Activated CD4-positive, alpha-beta T cell treated with anti-CD3 and anti-CD28 coated beads, Interleukin-10, Interleukin-2, amounts not matched to agents 100 ng/mL and 50 ng/mL, durations not matched to agents 16 hours and 8 hours (primary cell): Measurements from ENCODE around the gene NTRK2.

ENCODE experiments used
- DNase-seq: peaks from one replicate; pipeline ENCODE4 v3.0.0-alpha.2; 2020

NTRK2 gene

DNA sequence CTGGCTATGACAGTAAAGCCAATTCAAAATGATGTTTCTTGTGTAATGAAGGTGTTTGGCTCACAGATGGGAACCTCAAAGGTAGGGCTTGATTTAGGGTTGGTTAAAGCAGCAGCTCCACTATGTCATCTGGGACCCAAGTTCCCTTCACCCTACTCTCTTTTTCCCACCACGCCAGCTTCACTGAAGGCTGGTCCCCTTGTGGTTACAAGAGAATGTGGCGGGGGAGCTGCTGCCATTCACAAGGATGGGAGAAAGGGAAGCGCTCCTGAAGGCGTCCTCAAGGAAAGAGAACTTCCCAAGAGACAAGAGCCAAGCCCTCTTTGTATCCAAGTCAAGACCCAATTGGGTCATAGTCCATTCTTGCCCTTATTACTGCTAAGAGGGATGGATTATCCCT, 72.7 kb downstream of the NTRK2 start:
- no peak for DNase-seq

DNA sequence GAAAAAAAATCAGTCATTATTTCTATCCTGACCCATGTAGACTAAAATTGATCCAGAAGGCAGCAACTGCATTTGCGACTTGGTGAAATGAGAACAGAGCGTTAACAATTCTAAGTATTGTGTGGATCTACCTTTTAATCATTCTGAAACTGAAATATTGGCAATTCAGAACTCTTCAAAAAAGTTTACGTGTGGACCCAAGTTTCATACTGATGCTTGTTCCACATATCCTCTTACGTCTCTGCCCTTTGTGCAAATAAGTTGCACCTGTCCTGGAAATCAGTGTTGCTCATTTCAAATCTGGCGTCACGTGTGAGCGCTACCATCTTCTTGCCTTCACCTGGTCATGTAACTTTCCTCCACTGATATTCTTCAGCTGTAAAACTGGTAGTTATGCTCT, 74.7 kb downstream of the NTRK2 start:
- peak; percentile 69 for DNase-seq

DNA sequence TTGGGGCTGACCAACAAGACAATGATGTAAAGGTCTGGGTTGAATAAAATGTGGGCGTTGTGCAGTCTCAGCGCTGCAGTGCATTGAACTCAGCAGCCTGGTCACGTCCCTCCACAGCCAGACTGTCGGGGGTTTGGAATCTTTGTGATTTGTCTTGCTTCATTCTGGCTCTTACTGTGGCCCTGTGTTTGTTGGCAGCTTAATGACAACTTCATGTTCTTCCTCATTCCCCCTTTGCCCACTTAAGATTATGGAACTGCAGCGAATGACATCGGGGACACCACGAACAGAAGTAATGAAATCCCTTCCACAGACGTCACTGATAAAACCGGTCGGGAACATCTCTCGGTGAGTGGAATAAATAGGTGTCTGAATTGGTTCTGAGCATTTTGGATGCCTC, 75.2 kb downstream of the NTRK2 start:
- no peak for DNase-seq

GRCh38 chr9:84748112-84748511, 78.6 kb downstream of the NTRK2 start:
- DNase-seq, result no peak

- DNase-seq, result peak; percentile 61
These were observed 80.8 kb downstream of the NTRK2 start for GRCh38 chr9:84750152-84750865.

- DNase-seq, result peak; percentile 55
These were observed 82.4 kb downstream of the NTRK2 start for GRCh38 chr9:84751921-84752320.

DNA sequence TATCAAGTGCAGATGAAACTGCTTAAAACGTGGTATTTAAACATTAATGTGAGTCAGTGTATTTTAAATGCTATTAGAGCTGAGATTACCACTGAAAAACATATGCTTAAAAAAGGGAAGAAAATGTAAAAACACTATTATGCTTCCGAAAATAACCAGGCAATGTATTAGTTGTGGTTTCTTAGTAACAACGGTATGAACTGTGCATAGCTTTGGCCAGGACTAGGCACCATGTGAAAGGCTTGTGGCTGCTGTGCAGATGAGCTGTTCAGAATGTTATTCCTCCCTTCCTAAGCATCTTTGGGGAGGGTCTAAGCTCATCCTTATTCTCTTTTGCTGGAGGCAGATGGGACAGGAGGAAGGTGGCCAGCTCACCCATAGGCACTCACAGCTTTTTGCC, 84.9 kb downstream of the NTRK2 start:
- no peak for DNase-seq

DNA sequence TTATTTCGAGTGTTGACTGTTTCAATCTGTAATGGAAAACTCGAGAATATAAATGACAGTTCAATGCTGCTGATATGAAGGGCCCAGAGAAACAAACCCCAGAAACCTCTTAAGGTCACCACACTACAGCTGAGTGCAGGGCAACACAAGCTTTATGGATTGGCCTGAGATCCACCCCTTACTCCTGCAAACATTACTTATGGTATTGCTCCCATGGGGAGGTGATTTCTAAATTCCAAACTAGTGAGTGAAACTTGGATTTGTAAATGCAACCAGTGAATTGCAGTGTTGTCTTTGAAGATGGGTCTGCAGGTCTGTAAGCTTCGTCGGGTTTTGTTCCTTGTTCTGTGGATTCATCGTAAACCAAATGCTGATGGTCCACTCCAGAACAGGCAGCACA, 85.4 kb downstream of the NTRK2 start:
- DNase-seq, result peak; percentile 29

GRCh38 chr9:84755380-84755779, 85.9 kb downstream of the NTRK2 start:
- DNase-seq, result peak; percentile 52

GRCh38 chr9:84756171-84756570, 86.6 kb downstream of the NTRK2 start:
- no peak for DNase-seq

GRCh38 chr9:84756731-84757130, 87.2 kb downstream of the NTRK2 start:
- DNase-seq, result no peak

DNA sequence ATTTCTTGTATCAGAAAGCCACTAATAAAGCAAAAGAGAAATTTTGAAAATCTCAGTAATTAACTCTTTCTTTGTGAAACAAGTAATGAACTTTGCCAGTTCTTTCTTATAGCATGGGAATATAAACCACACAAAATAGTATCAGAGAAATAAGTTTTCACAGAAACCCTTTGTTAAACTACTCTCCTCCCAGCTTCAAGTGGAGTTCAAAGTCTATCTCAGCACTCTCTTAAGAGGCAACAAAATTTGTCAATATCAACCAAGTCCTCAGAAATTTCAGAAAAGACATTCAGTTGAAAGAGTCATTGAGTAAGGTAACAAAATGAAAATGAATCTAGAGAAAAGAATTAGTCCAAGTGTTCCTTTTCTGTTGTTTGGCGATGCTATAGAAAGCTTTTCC, 89.3 kb downstream of the NTRK2 start:
- DNase-seq, result no peak

GRCh38 chr9:84759300-84759750, 89.8 kb downstream of the NTRK2 start:
- peak; percentile 84 for DNase-seq

DNA sequence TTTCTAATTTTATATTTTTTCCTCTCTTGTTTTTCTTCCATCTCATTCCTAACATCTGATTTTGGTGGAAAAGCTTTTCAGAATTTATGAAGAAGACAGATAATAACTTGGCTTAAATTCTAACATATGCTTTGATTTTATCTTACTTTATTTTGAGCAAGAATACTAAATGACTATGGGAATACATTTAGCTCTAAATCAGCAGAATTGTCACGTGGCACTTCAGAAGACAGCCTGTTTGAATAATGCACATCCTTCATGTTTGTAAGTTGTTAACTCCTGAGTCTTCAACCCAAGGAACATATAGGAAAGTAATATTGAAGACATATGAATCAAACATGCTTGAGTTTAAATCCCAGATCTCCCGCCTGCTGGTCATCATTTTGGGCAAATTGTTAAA, 90.3 kb downstream of the NTRK2 start:
- DNase-seq, result no peak

- DNase-seq, result peak; percentile 76
These were observed 91.7 kb downstream of the NTRK2 start for GRCh38 chr9:84761137-84761808.

DNA sequence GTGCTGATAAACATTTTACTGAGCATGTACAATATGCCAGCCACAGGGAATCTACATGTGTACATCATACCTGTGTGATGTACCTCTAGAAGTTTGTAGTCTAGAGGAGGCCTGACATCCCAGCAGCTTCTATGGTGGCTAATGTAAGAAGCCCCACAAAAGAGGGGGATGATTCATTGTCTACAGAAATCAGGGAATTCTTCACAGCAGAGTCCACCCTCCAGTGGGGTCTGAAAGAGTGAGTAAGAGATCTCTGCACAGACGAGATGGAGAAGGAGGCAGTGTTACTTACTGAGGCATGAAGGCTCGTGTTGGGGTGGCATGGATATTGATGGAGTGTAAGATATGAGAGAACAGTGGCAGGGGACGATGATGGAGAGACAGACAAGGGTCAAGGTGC, 103.0 kb downstream of the NTRK2 start:
- DNase-seq, result no peak

DNA sequence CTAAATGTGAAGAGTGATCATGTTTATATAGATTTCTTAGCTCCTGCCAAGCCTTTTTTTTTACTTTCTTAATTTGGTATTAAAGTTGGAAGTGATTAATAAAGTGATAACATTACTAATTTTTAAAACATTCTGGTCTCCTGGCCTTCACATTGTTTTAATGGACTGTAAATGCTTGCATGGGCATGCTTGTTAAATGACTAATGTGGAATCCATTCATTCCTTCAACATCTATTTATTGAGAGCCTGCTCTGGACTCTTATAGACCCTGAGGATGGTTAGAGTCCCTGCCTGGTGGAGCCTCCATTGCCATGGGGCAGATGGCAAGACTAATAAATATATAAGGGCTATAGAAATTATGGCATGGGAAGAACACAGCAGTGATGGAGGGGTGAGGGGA, 103.5 kb downstream of the NTRK2 start:
- DNase-seq, result no peak

DNA sequence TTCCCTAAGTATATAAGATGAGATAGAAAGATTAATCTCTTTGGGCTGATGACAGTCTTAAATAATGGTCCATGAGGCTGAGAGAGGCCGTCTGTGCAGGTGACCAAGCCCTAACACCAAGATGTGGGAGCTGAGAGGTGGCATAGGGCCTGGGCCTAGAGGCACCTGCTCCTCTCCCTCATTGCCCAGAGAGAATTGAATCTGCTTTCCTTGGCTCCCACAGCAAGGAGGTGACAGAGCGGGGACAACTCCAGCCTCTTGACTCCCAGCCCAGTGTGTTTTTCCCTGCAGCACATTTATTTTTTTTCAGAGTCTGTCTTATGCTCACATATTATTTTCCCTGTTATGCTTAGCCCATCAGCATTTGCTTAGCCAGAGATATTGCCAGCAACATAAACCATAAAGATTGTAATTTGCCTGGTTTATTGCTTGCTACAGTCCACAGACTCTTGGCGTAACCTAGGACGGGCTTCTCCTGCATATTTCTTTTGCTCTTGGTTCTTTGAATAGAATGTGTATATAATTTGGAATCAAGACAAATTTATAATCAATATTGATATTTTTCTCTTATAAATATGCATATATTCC, 105.6 kb downstream of the NTRK2 start:
- no peak for DNase-seq

DNA sequence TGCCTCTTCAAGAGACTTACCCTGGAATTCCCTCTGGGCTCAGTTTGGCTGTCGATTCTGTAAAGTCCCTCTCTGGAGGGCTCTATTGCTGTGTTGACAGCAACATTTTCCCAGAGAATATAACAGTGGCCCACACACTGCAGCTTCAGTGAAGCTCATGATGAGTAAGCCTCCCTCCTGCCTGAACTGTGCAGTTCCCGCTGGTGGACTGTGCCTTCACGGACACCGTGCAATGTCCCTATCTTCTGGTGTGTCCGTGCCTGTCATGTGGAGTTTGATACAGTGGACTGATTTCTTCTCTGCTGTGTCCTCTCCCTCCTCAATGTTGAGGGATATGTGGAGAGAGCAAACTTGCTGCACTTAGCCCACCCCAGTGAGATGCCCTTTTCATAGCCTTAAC, 109.0 kb downstream of the NTRK2 start:
- no peak for DNase-seq

DNA sequence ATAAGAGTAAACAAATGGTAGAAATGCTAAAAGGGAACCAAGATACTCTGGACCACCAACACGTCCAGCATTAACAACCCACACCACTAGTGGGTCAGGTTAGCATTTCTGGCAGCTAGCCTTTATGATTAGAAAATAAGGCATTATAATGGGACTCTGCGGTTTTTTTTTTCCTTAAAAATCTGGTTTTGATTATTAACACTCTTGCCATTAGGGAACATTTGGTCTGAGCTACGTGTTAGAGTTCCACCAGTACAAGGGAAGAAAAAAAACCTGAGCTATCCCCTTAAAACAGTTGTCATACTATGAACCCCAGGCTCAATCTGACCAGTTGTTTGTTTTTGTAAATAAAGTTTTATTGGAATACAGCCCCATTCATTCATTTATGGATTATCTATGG, 110.4 kb downstream of the NTRK2 start:
- no peak for DNase-seq

DNA sequence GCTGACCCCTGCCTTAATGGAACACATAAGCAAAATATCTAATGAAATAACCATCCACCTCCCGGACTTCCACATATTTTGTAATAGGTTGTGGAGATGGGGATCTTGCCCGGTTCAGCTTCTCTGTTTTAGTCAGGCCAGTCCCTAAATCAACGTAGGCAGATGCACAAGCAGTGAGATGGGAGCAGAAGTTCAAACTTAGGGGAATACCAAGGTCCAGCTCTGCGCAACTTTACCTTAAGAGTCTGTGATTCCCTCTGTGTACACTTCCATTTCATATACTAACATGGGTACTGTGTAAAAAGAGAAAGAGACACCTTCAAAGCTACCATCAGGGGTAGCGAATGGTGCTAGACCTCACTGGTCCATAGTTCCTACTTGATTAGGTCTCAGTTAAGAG, 110.9 kb downstream of the NTRK2 start:
- no peak for DNase-seq

GRCh38 chr9:84781458-84781857, 111.9 kb downstream of the NTRK2 start:
- DNase-seq, result peak; percentile 48

GRCh38 chr9:84781931-84782866, 112.7 kb downstream of the NTRK2 start:
- DNase-seq, result no peak
